Esophagus squamous epithelium (tissue), 5 donors: ENCODE results near the gene TTC13. TPM values are rescaled to one million over a fixed set of nuclear protein-coding genes. Genes with fewer than 3 reads are reported as not detected.
A peak's percentile ranks its signal among the peaks of the same experiment; 100 is the strongest.

Experiments
- DNase-seq: peaks from one replicate; lab custom pipeline; 2025; lab: John Stamatoyannopoulos, UW
- H3K27ac ChIP-seq, 4 donors: fragments of 200-600 bp; sonication (generic); one replicate each; pipeline ENCODE4 v1.5.1; 2016 to 2019; ENCODE audit warnings: mild to moderate bottlenecking in 1 of 4
- H3K27me3 ChIP-seq, 4 donors: fragments of 200-600 bp; sonication (generic); 1 replicate in 3 of 4; 2 replicates in 1 of 4; pipeline versions ENCODE4 v1.5.1 to v1.6.0; 2017 to 2021; ENCODE audit warnings: antibody characterized with exemption in 1 of 4
- H3K36me3 ChIP-seq, 3 donors: fragments of 200-600 bp; sonication (generic); one replicate each; pipeline ENCODE4 v1.5.1; 2016 to 2019
- H3K4me1 ChIP-seq, 3 donors: fragments of 200-600 bp; sonication (generic); one replicate each; pipeline ENCODE4 v1.5.1; 2017 to 2019
- H3K4me3 ChIP-seq, 4 donors: fragments of 200-600 bp; sonication (generic); 1 replicate in 3 of 4; 2 replicates in 1 of 4; pipeline ENCODE4 v1.5.1; 2016 to 2019; ENCODE audit warnings: mild to moderate bottlenecking in 2 of 4, moderate library complexity in 1 of 4
- H3K9me3 ChIP-seq, 3 donors: fragments of 200-600 bp; sonication (generic); one replicate each; pipeline ENCODE4 v1.5.1; 2016 to 2019
- CTCF ChIP-seq, 6 experiments: fragments of 450-650 bp in 4 of 6; fragments of 200-600 bp in 2 of 6; sonication (generic) in 2 of 6; IDR thresholded peaks; one replicate each; pipeline ENCODE4 v1.5.1; 2016 to 2019; ENCODE audit warnings: antibody characterized with exemption in 6 of 6, mild to moderate bottlenecking in 4 of 6, moderate library complexity in 4 of 6
- POLR2A ChIP-seq, 4 donors: fragments of 450-650 bp; IDR thresholded peaks; one replicate each; pipeline ENCODE4 v1.6.1; 2017; ENCODE audit warnings: antibody characterized with exemption in 4 of 4, mild to moderate bottlenecking in 4 of 4, moderate library complexity in 3 of 4
- WGBS, 2 donors: methylation state at CpG; one replicate each; pipeline ENCODE4 v1.1.5; 2018; 5-methylcytosine and 5-hydroxymethylcytosine counted together
- intact Hi-C: fragments of 100-400 bp; cut with DNase I; formaldehyde crosslinking; loops from one replicate; pipeline ENCODE4 v1.15.0; 2022
- total RNA-seq, 4 donors: library from RNA; depleted of rRNA; stranded (reverse); fragments of >200 nt; gene quantifications; one replicate each; pipeline ENCODE4 v1.1.0, GENCODE V29; 2016
- donor health status: DM: yes; HTN: yes; CAD: no.

Gene TTC13
- total RNA-seq, 4 donors from 2014 or later, result 7.7 to 18.0 (median 11.3) TPM

DNA sequence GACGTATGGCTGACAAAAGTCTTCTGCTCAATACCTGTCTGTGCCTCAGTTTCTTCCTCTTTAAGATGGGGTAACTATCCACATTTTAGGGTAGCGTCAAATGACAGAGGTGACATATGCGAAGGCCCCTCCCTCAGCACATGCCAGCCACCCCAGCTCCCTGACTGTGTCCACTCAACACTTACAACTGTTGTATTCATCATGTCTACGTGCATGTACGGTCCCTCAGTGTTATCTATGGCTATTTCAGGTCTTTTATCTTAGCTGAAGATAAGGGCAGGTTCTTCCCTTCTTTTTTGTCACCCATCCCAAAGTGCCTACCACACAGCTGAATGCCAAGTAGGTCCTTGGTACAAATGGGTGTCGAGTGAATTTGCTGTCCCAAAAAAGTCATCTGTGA is 102.0 kb downstream of the TTC13 start:
- intact Hi-C loops, result no loop called here
- Histone ChIP-seq H3K27ac (no peak overlapping the region), H3K9me3 (no peaks in the 10 kb centered on the region), H3K27me3 (peaks cover 0 to 52% (median 0%) of the 10 kb centered on the region in 4 donors), H3K4me1 (no peaks in the 10 kb centered on the region), H3K36me3 (no peaks in the 10 kb centered on the region), H3K4me3 (no peak overlapping the region)
- no peak for TF ChIP-seq POLR2A (IDR thresholded peaks at IDR 0.05)
- TF ChIP-seq CTCF (IDR thresholded peaks at IDR 0.05), result no peak
- WGBS, 2 donors, result 81 to 87% methylated on average over 5 to 6 of the region's 6 CpGs
- no peak for DNase-seq

- H3K9me3 ChIP-seq, result no peaks in the 10 kb centered on the region
- H3K27ac ChIP-seq, result no peak overlapping the region
- TF ChIP-seq POLR2A (IDR thresholded peaks at IDR 0.05) (no peak), CTCF (IDR thresholded peaks at IDR 0.05) (no peak)
- H3K36me3 ChIP-seq, result no peaks in the 10 kb centered on the region
- H3K4me1 ChIP-seq, result no peaks in the 10 kb centered on the region
- peaks cover 0 to 40% (median 0%) of the 10 kb centered on the region in 4 donors for H3K27me3 ChIP-seq
- H3K4me3 ChIP-seq, result no peak overlapping the region
- DNase-seq, result no peak
- 90 to 92% methylated on average over 8 of the region's 8 CpGs for WGBS, 2 donors
- intact Hi-C loops, result no loop called here
Measured at GRCh38 chr1:230875370-230875769, 103.3 kb downstream of the TTC13 start.

DNA sequence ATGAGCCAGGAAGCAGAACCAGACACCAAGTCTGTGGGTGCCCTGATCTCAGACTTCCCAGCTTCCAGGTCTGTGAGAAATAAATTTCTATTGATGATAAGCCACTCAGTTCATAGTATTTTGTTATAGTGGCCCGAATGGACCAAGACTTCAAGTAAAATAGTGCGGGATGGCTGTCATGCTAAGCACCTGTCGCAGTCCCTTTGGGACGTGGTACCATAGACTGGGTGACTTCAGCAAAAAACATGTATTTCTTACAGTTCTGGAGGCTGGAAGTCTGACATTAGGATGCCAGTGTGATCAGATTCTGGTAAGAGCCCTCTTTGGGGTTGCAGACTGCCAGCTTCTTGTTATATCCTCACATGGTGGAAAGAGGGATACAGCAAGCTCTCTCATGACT is 107.7 kb downstream of the TTC13 start:
- no peaks in the 10 kb centered on the region for H3K9me3 ChIP-seq
- intact Hi-C loops, result no loop called here
- H3K27me3 ChIP-seq, result peaks cover 0 to 18% (median 0%) of the 10 kb centered on the region in 4 donors
- H3K27ac ChIP-seq, result no peak overlapping the region
- H3K4me1 ChIP-seq, result peaks cover 2 to 30% (median 15%) of the 10 kb centered on the region in 3 donors
- no peak for DNase-seq
- H3K36me3 ChIP-seq, result no peaks in the 10 kb centered on the region
- TF ChIP-seq CTCF (IDR thresholded peaks at IDR 0.05), result no peak
- TF ChIP-seq POLR2A (IDR thresholded peaks at IDR 0.05), result no peak
- 94 to 100% methylated on average over 4 of the region's 4 CpGs for WGBS, 2 donors
- H3K4me3 ChIP-seq, result no peak overlapping the region

- 55 to 76% methylated on average over 4 of the region's 4 CpGs for WGBS, 2 donors
- peak overlapping the region in 2 of 4 donors; percentile 6 to 88 for H3K27ac ChIP-seq
- intact Hi-C loops, result no loop called here
Measured at GRCh38 chr1:230869500-230869899, 109.2 kb downstream of the TTC13 start.

More at GRCh38 chr1:230869500-230869899, 109.2 kb downstream of the TTC13 start:
- Histone ChIP-seq H3K27me3 (peaks cover 0 to 4% (median 0%) of the 10 kb centered on the region in 4 donors), H3K9me3 (no peaks in the 10 kb centered on the region), H3K36me3 (no peaks in the 10 kb centered on the region), H3K4me1 (peaks cover 2 to 44% (median 15%) of the 10 kb centered on the region in 3 donors), H3K4me3 (peak overlapping the region in 1 of 4 donors; percentile 97)
- TF ChIP-seq CTCF (IDR thresholded peaks at IDR 0.05) (no peak), POLR2A (IDR thresholded peaks at IDR 0.05) (no peak)
- DNase-seq, result no peak
